NT2/D1 (cell line): ENCODE measurements around the gene ATP9A.

ENCODE experiments used
- SUZ12 ChIP-seq: IDR thresholded peaks from 2 replicates; pipeline ENCODE4 v1.6.1; 2011; ENCODE audit not compliant: insufficient read length, insufficient read depth; ENCODE audit errors: extremely low read depth
- YY1 ChIP-seq: IDR thresholded peaks from 2 replicates; pipeline ENCODE4 v1.6.1; 2011; ENCODE audit not compliant: insufficient read length, insufficient read depth

GRCh38 chr20:51752343-51752951 lies 15.7 kb downstream of the ATP9A start:
- no peak for TF ChIP-seq SUZ12
- no peak for TF ChIP-seq YY1
